Endothelial cell of umbilical vein (primary cell): Measurements from ENCODE around the gene RASA2.

Experiments used
- CTCF ChIP-seq, 2 donors: IDR thresholded peaks; 1 replicate in 1 of 2; 2 replicates in 1 of 2; pipeline ENCODE4 v1.5.1; 2011; ENCODE audit warnings: low read length in 2 of 2, mild to moderate bottlenecking in 2 of 2, moderate library complexity in 2 of 2, control low read depth in 1 of 2, inconsistent platforms in 1 of 2, low read depth in 1 of 2; ENCODE audit not compliant: insufficient read depth in 1 of 2; ENCODE audit errors: extremely low read depth in 1 of 2
- EZH2 ChIP-seq: IDR thresholded peaks from 2 replicates; pipeline ENCODE4 v1.6.1; 2012; ENCODE audit warnings: borderline replicate concordance, low read depth, mild to moderate bottlenecking, moderate library complexity, low read length, inconsistent platforms; ENCODE audit not compliant: severe bottlenecking
- FOS ChIP-seq: IDR thresholded peaks from 2 replicates; pipeline ENCODE4 v1.6.1; 2011; ENCODE audit warnings: mild to moderate bottlenecking, low read length, moderate library complexity, borderline replicate concordance; ENCODE audit not compliant: insufficient read depth
- MAX ChIP-seq: IDR thresholded peaks from 2 replicates; pipeline ENCODE4 v1.6.1; 2011; ENCODE audit not compliant: insufficient read depth, insufficient read length
- MYC ChIP-seq: IDR thresholded peaks from one replicate; pipeline ENCODE4 v1.6.1; 2011; ENCODE audit warnings: mild to moderate bottlenecking, low read depth, low read length
- POLR2A ChIP-seq: IDR thresholded peaks from 2 replicates; pipeline ENCODE4 v1.6.1; 2012; ENCODE audit warnings: low read depth, mild to moderate bottlenecking, control low read depth, low read length
- POLR2AphosphoS5 ChIP-seq: IDR thresholded peaks from 2 replicates; pipeline ENCODE4 v1.6.1; 2012; ENCODE audit warnings: low read depth, mild to moderate bottlenecking, control low read depth, low read length, moderate library complexity; ENCODE audit not compliant: insufficient read depth

DNA sequence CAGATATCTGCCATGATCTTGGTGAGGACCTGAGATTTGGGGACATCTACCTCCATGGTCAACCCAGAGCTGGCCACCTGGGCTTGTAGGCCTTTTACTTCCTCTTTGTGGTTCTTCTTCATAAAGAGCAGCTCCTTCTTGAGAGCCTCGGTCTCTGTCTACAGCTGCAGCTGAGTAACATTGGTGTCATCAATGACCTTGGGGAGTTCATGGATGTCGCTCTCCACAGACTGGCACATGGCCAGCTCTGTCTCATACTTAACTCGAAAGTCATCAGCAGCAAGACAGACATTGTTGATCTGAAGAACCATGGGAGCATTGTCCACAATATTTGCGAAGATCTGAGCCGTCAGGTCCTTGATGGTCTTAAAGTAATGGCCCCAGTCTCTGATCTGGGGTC, 15.7 kb upstream of the RASA2 start:
- TF ChIP-seq CTCF (IDR thresholded peaks at IDR 0.05; ENCODE audit: extremely low read depth in 1 of 2, insufficient read depth in 1 of 2, low read depth in 1 of 2, low read length in 2 of 2) (no peak), POLR2AphosphoS5 (no peak), FOS (no peak), MAX (no peak), EZH2 (no peak), MYC (no peak), POLR2A (no peak)
